IMR-90 (cell line): Measurements from ENCODE around the gene IGF2BP1.
A peak's percentile ranks its signal among the peaks of the same experiment; 100 is the strongest.

Experiments
- MAZ ChIP-seq: IDR thresholded peaks from 2 replicates; pipeline ENCODE4 v1.6.1; 2012; ENCODE audit warnings: low read depth, mild to moderate bottlenecking, low read length, improper control_type of control experiment, moderate library complexity, borderline replicate concordance
- MXI1 ChIP-seq: IDR thresholded peaks from 2 replicates; pipeline ENCODE4 v1.6.1; 2012; ENCODE audit warnings: low read depth, mild to moderate bottlenecking, low read length, moderate library complexity, borderline replicate concordance
- POLR2A ChIP-seq: IDR thresholded peaks from 2 replicates; pipeline ENCODE4 v1.6.1; 2012; ENCODE audit warnings: mild to moderate bottlenecking, low read depth, low read length
- USF2 ChIP-seq: fragments of 150-350 bp; IDR thresholded peaks from 2 replicates; pipeline ENCODE4 v1.6.1; 2017; ENCODE audit warnings: mild to moderate bottlenecking, antibody characterized with exemption, low read length, low read depth
- TF ChIP-seq, protein P1 (sequence below): conservative IDR thresholded peaks from 2 replicates; pipeline ENCODE4 v1.5.1; 2012; ENCODE audit warnings: mild to moderate bottlenecking, low read depth, low read length, improper control_type of control experiment

- TF ChIP-seq MAZ (peak; percentile 62; the same call in 1 of the 2 replicates), POLR2A (no peak), MXI1 (no peak), USF2 (no peak)
- TF ChIP-seq, protein P1, sequence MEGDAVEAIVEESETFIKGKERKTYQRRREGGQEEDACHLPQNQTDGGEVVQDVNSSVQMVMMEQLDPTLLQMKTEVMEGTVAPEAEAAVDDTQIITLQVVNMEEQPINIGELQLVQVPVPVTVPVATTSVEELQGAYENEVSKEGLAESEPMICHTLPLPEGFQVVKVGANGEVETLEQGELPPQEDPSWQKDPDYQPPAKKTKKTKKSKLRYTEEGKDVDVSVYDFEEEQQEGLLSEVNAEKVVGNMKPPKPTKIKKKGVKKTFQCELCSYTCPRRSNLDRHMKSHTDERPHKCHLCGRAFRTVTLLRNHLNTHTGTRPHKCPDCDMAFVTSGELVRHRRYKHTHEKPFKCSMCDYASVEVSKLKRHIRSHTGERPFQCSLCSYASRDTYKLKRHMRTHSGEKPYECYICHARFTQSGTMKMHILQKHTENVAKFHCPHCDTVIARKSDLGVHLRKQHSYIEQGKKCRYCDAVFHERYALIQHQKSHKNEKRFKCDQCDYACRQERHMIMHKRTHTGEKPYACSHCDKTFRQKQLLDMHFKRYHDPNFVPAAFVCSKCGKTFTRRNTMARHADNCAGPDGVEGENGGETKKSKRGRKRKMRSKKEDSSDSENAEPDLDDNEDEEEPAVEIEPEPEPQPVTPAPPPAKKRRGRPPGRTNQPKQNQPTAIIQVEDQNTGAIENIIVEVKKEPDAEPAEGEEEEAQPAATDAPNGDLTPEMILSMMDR: no peak
These were observed 6.6 kb downstream of the IGF2BP1 start for GRCh38 chr17:49003557-49004511.
